GM21447 (cell line): ENCODE results near the gene USP10.
"Not testable (repeated sequence)": the region's sequence is repeated elsewhere in the genome, so short reads cannot be mapped to it uniquely, and the experiment has no call there.

Experiments
- ATAC-seq: cut with Tn5 transposase; IDR thresholded peaks from one replicate; pipeline ENCODE4 v1.9.1; 2021; ENCODE audit not compliant: unreplicated experiment

USP10 gene

DNA sequence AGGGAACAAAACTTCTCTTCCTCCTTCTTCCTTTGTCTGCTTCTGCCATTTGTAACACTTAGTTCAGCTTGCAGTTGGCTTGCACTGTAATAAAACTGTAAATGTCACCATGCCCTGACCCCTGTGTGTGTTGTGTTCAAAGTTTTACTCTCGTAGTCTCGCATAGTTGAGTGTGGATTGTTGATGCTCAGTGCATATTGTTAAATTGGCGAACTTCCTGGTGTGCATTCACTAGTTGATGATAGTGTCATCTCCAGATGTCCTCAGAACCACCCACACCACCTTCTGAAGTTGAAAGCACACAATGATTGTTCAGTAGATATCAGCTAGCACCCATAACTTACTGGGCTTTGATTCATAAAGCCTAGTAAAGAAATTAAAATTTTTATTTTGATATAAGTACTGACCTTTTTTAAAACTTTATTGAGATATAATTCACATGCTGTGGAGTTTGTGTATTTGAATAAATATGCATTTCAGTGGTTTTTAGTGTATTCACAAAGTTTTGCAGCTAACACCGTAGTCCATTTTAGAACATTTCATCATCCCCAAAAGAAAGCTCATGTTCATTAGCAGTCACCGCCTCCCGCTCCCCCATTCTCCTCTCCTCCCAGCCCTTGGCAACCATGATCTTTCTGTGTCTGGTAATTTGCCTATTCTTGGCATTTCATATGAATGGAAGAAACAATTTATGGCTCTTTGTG is 25.0 kb downstream of the USP10 start:
- no peak for ATAC-seq

DNA sequence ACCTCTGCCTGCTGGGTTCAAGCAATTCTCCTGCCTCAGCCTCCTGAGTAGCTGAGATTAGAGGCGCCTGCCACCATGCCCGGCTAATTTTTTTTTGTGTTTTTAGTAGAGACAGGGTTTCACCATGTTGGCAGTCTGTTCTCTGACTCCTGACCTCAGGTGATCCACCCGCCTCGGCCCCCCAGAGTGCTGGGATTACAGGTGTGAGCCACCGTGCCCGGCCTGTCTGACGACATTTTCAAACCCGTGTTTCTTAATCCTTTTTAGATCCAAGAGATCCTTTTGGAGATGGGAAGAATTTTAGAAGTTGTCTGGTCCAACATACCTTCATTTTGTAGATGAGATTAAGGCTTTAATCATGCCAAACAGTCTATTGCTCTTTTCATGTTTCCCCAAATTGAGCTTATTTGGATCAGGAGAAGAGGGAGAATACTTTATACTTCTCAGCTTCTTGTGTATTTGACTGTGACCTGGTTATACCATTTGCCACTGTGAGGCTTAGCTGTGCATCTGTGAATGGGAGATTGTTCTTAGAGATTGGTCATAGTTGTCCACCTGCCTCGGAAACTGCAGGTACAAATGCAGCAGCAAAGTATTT is 25.8 kb downstream of the USP10 start:
- ATAC-seq, result no peak

DNA sequence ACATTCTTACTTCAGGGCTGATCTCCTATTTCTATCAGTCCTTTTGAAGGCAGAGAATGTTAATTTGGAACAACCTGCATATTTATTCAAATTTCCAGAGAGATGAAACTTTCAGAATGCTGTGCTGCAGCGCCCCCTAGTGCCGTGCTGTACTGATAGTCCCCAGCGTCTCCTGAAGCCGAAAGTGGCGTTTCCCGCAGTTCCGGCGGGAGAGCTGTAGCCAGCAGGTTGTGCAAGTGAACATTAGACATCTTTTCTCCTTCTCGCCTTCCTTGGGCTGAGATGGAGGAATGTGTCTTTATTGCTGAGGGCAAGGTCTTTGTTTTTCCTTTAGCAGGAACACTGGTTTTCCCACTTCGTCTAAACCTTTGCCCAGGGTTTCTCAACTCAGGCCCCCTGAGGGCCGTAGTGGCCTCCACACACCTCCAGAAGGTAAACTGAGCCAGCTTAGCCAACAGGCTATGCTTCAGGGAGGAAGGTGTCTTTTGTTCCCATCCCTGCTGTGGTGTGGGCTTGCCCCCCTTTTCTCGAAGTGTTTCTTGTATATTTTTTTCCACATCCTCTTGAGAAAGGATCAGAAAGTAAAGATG is 26.4 kb downstream of the USP10 start:
- ATAC-seq, result peak; percentile 41

DNA sequence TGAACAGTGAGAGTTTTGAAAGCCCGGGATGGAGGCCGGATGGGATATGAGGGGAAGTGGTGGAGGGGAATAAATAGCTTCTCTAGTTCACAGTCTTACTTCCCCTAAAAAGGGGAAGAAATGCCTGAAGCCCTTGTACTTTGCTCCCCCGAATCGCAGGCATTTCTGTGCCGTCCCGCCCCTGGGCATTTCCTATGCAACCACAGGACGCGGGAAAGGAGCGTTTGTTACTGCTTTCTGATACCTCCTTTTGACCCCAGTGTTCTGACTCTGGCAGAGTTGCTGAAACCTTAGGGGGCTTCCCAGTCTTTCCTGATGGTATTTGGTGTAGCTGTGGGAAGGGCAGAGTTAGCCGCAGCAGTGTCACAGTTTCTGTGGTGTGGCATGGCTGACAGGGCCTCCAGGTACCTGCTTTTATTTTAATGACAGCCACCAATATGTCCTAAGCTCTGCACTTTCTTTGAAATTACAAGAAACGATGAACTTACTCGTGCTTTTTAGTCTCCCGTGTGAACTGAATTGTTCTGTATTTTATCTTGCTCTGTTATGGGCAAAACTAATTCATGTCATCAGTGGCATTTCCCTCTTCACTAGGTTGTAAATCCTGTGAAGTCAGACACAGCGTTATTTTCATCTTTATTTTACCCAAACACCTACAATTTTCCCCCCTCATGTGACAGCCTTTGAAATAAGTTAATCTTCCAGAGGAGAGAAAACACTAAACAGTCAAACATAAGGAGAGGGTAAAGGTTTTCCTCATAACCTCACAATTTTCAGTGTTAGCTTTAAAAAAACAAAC is 27.1 kb downstream of the USP10 start:
- ATAC-seq, result no peak

DNA sequence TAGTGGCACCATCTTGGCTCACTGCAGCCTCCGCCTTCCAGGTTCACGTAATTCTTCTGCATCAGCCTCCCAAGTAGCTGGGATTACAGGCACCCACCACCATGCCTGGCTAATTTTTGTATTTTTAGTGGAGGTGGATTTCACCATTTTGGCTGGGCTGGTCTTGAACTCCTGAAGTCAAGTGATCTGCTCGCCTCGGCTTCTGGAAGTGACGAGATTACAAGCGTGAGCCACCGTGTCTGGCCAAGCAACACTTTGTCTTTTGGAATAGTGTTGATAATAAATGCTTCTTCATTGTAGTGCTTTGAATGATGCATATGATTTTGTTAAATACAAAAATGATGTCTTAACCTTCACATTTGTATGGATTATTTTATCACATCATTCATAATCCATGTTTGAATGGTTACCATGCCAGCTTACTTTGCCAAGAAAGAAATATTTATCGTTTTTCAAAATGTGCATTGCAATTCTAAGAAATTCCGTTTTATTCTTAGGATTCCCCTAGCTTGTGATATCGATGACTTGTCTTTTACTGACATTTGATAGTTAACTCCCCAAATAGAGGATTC is 29.1 kb downstream of the USP10 start:
- ATAC-seq, result no peak

DNA sequence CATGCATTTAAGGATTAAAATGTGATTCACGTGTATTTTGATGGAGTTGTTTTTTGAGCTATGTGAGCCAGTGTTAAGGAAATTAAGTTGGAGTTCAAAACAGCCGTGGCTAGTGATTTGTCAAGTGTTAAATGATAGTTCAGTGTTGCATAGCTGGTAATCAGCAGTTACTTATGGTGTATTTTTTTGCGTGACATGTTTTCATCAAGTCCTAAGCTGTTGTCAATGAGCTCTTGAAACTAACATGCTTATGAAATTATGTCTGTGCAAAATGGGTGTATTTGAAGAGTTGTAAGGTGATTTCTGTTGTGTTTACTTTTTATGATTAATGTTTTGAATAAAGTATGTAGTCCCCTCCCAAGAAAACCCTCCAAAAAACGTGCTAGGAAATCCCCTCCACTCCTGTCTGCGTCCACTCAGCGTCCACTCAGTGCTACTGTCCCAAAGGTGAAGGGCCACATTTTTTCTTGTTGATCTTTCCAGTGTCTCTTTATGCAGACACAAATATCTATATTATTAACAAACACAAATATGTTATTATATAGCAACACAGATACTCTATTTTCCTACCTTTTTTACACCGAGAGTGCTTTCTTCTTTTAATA is 30.0 kb downstream of the USP10 start:
- no peak for ATAC-seq

DNA sequence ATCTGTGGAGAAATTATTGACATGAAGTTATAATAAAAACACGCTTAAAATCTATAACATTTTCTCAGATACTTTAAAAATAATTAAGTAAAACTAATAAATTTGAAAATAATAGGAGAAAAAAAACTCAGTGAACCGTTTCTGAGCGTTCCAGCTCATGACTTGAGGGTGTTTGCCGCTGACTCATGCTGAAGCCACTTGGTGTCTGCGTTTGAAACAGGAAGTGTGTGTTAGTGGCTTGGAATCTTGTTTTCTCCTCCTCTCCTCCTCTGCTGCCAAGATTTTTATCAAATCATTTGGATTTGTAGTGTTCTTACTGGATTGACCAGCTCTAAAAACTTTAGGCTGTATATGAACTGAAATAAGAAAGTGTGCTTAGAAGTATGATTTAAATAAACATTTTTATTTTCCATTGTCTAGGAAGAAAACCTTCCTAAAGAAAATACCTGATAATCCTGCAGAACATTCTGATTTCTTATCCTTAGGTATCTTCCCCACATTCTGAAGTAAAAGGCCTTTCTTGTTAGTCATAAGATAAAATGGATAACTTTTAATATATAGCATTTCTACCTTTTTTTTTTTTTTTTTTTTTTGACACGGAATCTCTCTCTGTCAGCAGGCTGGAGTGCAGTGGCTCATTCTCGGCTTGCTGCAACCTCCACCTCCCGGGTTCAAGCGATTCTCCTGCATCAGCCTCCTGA is 30.8 kb downstream of the USP10 start:
- peak; percentile 60 for ATAC-seq

DNA sequence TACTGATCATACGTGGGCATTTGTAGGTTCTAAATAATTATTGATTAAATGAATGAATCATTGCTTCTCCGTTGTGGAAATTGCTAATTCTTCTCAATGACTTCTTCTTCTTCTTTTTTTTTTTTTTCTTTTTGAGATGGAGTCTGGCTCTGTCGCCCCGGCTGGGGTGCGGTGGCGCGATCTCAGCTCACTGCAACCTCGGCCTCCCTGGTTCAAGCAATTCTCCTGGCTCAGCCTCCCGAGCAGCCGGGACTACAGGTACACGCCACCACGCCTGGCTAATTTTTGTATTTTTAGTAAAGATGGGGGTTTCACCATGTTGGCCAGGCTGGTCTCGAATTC is 32.5 kb downstream of the USP10 start:
- not testable (repeated sequence) for ATAC-seq

DNA sequence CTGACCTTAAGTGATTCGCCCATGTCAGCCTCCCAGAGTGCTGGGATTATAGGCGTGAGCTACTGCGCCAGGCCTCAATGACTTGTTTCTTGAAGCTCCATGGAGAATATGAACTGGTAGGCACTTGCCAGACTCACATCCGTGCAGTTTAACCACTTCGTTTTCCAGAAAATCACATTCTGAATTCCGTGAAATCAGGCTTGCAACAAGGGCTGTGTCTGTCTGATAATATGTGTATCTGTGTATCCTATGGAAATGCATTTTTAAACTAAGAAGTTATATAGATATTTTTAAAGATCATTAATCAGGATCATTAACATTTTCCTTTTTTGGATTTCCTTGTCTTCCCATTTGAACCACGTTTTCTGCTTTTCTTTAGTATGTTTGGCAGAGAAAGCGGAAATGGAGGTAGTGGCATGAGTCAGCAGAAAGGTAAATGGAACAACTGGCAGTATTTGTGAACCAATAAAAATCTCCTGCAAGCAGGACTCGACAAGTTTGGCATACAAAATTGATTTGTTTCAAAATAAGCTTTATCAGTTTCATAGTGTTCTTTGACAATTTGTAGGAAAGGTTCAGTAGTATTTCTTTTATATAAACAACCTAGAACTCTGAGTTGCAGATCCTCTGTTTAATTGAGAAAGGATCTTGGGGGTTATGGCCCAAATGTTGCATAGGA is 33.0 kb downstream of the USP10 start:
- ATAC-seq, result no peak

DNA sequence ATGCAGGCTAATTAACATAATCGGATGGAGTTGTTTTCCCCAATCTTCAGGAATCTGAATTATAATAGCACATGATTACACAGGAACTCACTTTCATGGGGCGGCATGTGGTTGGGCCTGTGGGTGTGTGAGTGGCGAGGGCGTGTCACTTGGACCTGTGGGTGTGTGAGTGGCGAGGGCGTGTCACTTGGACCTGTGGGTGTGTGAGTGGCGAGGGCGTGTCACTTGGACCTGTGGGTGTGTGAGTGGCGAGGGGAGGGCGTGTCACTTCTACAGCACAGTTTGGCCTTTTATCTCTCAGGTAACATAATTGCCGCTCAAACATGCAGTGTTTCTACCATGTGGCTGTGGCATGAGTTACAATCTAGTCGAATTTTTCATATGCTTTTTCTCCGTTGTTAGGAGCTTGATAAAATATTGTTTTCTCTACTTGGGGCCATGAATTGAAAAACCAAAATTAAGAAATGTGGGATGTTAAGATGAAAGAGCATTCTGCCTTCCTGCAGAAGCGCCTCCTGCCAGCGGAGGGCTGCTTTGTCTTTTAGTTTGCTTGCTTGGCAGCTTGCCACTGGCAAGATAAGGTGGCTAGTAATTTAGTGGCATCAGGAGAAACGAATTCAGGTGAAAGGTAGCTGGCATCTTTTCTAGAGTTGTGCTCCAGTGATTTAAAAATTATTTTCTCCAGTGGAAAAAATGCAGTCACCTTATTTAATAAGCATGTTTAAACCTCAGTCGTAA is 36.2 kb downstream of the USP10 start:
- no peak for ATAC-seq

DNA sequence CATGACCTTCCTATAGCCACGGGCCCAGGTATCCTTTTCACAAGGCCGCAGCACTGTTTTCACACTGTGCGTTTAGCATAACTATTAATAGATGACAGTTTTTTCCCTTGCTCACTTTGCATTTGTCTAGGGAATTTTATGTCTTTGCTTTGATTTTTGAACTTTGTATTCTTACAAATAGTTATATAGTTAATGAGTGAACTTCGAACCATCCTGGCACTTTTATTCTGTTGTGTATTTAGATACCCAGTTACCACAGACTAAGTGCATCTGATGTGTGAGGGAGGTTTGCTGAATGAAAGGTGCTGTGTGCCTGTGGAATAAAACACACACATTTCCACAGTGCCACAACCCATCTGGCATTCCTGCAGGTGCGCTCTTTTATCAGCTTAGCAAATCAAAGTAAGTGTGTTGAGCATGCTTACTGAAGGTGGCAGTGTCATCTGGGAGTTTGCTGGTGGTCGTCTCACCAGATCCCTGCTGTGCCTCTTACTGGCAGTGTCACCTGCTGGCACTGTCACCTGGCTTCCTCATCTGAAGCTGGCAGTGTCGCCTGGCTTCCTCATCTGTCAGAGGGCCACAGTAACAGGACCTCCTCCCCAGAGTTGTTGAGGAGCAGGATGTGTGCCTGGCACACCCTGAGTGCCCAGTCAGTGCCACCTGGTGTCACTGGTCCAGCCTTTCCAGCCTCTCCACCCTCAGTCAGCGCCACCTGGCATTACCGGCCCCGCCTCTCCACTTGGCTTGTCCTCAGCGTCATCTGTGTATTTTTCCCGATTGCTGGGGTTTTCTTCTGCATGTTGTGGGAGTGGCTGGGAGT is 37.6 kb downstream of the USP10 start:
- ATAC-seq, result no peak

DNA sequence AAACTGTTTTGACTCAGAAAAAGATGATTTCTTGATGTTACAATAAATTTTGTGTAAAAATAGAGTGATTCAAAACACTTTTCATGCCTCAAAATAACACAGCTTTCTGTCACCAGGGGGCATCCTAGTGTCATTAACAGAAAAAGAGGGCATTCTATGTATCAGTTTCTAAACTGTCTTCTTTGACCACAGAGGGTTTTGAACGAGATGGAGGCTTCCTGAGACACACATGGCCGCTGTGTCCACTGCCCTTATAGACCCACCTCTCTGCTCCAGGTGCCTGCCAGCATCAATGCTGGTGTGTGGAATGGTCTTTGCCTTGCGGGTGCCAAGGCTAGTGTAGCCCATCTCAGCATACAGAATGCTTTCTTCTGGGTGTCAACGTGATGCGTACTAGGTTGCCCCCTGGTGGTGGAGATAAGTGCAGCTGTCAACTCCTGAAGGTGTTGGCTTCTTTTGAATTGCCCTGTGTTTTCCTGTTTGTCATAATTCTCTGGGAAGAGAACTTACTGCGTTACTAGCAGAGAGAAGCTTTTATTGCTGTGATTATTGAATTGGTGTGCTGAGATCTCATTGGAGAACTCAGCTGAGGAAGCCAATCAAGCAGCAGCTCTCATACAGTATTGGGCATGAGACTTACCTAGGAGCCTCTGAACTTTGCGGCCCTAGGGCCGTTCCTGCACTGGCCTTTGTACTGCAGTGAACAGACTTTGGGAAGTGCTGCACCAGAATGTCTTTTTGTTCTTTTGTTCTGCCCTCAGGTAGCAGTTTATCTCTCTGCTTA is 38.6 kb downstream of the USP10 start:
- ATAC-seq, result peak; percentile 71

DNA sequence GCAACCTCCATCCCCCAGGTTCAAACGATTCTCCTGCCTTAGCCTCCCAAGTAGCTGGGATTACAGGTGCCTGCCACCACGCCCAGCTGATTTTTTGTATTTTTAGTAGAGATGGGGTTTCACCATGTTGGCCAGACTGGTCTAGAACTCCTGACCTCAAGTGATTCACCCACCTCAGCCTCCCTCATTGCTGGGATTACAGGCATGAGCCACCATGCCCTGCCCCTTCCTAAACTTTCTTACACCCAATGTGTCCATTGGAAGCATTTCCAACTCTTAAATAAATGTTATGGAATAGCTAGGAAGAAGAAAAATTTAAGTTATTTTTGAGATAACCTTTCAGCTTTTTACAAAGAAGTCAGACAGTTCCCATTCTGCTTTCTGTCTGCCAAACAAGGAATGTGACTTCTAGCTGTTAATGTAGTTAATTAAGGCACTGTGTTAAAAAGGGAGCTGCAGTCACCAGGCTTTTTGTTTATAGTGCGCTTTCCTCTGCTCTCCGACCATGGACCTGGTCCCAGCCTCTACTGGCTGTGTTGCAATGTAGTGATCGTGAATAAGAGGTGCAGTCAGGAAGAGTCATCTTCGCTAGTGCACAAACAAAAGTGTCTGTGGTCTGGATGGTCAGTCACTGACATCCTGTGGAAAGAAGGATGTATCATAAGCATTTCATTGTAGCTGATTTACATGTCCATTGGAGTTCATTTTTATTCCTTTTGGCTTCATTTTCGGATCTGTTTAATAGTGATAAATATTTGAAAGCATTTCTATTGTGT is 39.7 kb downstream of the USP10 start:
- no peak for ATAC-seq

DNA sequence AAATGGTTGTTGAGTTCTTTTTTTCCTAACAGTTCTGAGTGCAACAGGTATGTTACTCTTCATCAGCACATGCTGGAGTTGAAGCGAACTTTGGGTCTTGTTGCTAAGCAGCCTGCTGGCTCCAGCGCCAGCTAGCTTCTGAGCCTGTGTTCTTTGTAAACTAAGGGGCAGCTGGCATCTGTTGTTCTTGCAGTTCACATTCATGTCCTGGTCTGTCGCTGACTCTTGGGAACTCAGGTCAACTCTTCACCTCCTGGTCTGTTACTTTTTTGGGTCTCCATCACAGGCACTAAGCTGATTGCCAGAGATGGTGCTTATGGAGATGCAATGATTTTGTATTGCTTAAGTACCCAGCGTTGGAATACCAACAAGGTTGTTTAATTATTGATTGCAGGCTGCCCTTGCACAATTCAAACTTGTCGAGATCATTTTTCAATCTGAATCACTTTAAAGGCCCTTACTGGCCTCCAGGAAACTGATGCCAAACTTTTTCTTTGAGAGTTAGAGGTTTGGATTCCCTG is 40.9 kb downstream of the USP10 start:
- no peak for ATAC-seq

DNA sequence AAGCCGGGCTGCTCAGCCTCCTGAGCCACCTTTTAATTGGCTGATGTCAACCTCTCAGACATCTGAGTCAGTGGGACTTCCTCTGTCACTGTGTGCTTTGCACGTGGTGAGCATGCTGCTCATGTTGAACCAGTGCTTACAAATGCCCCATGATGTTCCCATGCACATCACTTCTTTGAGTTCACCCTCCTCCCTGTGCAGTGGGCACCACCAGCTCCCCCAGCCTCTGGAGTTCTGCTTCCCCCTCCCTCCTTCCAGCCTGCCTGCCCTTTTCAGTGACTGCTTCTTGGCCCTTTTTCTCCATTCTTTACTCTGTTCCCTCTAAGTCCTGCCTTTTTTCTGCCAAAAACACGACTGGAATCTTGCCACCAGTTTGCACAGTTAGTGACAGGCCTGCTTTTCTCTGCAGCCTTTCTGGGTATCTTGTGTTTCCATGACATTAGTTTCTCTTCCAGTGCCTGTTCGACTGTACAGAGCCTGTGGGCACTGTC is 41.6 kb downstream of the USP10 start:
- ATAC-seq, result no peak

DNA sequence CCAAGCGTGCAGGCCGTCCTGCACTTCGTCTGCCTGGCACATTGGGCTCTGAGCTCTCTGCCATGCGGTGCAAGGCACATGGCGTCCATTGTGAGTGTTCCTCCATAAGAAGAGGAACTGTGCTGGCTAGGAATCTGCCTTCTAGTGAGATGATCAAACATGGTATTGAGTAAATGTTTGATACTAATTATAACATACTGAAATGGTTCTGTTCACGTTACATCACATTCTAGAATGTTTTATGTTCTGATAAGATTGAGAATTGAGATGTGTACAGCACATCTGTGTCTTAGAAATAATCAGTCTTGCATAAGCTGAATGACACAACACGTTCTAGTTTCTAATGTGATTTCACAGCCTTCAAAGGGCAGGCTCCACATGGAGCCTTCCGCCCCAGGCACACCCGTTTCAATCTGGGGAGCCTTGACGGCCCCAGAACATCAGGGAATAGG is 42.9 kb downstream of the USP10 start:
- ATAC-seq, result no peak
